NOMO-1 treated with DMSO at 0.1 percent for 48 hours (cell line): ENCODE results near the gene FBXO2.

Source experiments
- DNase-seq: peaks from one replicate; lab custom pipeline; 2025; ENCODE audit not compliant: unreplicated experiment; lab: John Stamatoyannopoulos, UW

The FBXO2 gene

DNA sequence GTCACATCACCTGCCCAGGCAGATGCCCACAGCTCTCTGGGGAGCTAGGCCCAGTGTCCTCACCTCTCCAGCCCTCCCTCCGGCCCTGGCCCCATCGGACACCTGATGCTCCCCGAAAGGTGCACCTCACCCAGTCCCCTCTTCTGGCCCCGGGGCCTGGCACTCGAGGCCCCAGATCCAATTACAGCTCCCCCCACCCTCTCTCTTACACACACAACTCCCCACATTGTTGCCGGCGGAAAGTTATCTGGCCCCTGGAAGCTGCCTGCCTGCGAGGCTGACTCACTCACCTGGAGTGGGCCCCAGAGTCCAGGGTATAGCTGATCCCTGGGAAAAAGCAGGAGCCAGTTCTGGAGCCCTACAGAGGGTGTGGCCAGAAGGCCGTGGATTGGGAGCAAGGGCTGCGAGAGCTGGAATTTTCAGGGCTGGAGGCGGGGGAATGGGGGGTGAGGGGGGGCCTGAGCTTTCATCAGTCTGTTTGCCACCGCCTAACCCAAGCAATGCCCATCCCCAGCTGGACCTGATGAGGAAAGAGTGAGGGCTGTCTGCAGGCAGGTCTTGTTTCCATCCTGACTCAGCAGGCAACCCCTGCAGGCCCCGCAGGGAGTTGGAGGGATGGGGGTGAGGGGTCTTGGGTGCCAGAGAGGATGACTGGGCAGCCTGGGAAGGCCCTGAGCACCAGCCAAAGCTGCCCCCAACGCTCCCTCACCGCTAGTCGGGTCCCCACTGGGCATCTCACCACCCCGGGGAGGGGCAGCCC is 948 bp downstream of the FBXO2 start:
- no peak for DNase-seq

DNA sequence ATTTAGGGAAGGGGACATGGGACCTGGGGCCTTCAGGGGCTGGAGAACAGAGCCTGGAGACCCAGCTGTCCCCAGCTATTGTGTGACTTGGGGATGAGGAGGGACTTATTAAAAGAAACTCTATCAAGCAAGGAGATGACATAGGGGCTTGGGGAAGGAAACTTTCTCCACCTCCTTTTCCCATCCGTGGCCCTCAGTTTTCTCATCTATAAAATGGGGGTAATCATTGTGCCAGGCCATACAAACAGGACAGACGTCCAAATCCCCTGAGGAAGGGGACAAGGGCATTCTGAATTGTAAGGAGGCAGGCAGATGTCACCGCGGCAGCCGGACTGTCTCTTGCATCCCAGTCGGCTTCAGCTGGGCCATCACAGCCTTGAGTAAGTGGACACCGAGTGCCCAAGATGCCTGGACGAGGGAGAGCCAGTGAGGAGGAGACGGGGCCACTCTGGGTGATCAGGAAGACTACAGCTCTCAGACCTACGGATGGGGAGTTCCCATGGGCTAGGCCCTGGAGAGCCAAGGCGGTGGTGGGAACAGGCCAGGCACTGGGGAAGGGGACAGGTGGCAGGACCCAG is 1.9 kb downstream of the FBXO2 start:
- no peak for DNase-seq

DNA sequence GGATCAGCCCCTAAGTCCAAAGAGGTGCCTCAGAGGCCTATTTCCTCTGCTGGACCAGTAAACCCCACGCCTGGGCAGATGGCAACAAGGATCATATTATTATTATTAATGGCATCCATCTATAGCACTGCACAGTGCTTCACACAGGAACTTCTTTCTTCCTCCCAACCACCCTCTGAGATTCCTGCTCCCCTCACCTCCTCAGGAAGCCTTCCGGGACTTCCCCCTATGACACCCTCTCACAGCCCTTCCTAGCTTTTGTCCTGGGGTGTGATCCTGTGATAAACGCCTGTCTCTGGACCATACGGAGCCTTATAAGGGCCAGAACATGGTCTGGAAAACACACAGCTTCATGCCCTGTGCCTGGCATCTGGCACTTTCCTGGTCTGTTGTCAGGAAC is 3.2 kb downstream of the FBXO2 start:
- DNase-seq, result no peak

DNA sequence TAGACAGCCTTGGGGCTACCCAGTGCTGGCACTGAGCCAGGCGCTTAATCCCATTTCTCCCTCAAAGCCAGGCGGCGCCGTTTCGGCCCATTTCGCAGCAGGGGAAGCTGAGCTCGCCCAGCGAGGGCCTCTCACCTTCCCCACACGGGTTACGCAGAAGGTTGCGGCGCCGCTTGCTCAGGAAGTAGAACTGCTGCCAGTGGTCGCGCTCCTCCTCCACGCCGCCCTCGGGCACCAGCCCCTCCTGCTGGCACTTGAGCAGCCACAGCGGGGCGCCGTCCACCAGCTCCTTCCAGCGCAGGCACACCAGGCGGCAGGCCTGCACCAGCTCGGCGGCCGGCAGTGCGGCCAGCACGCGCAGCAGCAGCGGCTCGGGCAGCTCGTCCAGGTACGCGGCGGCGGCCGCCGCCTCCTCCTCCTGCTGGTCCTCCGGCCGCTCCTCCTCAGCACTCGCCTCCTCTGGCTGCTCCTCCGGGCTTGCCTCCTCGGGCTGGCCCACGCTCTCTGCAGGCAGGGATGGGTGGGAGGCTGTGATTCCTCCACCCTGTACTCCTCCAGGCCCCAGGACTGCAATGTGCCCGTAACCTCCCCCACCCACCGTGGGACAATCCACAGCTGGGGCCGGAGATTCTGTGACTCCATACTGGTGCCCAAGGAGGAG is 3.8 kb downstream of the FBXO2 start:
- DNase-seq, result peak; percentile 89

DNA sequence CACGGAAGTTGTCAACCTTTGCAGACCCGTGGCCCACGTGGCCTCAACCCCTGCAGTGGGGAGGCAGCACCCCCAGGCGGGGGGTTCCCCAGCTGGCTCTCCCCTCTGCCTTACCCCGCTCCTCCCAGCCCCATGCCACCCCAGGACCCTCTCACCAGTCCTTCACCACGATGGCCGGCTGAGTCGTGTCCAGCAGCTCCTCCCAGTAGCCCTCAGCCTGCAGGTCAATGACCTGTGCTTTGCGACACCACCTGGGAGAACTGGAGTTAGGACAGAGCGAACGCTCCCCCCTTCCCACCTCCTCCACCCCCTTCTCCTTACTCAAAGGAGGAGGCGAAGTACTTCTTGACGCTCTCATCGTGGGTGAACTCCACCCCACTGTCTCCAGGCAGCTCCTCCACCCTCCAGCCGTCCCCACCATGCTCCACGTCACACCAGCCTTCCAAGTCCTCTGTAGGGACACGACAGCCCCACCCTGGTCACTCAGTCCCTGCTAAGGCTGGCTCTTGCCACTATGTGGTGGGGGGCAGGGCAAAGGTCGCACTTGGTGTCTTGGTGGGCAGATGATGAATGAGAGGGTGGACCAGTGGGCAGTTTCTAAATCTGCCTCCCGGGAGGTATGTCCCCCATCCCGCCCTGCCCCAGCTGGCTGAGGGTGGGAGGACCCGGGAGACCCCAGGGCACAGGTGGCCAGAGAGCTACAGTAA is 4.5 kb downstream of the FBXO2 start:
- no peak for DNase-seq

DNA sequence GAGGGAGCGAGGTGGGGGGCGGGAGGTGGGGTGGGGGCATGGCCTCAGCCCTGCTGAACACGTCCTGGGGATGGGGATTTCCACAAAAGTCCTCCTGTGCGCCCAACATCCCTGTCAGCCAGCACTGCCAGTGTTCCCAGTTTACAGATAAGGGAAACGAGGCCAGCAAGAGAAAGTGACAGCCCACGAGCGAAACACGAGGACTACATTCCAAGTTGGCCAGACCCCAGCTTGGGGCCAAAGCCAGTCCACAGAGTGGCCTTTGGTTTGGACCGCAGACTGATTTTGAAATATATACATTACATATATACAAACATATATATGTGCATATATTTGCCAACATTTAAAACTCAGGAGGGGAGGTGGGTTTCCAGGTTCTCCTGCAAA is 5.0 kb downstream of the FBXO2 start:
- no peak for DNase-seq

DNA sequence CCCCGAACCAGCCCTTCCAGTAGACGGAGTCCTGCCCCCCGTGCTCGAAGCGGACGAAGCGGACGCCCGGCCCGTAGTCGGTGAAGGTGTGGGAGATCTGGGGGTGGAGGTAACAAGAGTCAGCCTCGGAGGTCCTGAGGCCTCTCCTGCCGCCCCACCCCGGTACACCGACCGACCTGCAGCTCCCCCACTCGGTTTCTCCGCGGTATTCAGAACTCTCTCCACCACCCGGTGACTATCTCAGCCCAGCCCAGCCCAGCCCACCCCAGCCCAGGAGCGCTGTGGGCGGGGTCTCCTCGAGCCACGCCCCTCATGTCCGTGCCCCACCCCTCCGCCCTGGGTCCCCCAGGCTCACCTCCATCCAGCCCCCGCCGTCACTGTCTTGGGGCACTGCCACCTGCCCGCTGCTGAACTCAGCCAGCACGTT is 5.5 kb downstream of the FBXO2 start:
- DNase-seq, result no peak

DNA sequence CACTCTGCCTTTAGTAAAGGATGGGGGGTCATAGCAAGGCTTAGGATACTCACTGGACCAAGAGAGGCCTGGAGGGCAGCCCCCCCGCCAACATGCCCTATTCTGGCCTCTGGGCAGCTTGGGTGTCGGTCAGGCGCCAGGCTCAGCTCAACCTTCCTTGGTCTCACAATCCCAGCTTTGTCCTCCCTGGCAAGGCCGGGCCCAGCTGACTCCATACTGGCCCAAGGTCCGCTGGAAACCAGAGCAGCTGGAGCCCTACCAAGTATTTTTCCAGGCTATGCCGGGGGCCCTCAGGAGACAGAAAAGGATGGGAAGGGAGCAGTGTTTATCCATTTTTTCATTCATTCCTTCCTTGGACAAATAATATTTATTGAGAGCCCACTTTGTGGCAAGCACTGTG is 6.2 kb downstream of the FBXO2 start:
- no peak for DNase-seq

DNA sequence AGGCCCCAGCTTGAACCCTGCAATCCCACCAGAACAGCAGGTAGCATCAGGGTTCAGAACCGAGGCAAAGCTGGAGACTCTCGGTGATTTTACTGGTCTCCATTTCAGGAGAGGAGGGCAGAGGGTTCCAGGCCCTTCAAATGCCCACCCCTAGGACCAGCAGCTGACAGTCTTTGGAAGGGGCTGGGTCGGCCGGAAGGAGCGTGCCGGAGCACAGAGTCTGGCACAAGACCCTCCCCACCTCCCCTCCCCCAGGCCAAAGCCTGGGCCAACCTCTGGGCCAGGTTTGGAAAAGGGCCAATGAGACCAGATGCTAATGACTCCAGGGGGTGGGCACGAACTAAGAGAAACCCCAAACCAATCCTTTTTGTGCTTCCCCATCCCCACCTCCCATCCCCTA is 6.9 kb downstream of the FBXO2 start:
- no peak for DNase-seq

DNA sequence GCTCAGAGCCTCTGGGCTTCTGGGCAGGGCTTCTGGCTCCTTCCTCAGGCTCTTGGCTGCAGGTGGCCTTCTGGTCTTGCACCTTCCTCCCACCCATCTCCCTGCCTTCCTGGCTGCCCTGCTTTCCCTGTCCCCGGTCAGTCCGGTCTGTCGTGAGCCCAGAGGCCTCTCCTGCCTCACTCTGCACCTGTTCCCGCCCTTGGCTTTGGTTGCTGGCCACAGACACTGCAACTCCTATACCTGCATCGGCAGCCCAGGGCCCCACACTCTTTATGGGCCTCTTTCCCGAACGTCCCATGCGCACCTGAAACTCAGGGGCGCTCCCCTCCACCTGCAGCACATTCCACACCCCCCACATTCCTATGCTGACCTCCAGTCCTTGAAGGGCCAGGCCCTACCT is 7.9 kb downstream of the FBXO2 start:
- DNase-seq, result no peak

DNA sequence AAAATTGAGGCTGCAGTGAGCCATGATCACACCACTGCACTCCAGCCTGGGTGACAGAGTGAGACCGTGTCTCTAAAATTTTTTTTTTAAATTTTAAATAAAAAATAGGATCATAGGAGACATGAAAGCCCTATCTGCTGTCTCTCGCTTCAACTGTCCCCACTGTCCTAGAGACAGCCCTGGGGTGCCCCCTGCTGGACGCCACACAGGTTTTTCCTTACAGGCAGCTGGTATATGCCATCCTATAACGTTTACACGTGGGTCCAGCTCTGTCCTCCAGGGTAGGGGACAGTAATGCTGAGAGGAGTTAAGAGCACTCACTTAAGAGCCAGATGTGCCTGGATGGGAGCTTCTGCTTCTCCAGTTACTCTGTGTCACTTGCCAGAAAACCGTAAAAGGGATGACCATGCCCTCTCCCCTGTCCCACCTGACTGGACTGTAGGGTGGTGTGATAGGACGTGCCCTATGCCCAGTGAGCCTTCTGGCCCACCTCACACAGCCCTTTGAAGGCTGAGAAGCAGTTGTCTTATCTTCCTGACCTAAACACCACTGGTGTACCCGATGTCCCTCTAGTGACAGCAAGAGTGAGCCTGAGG is 8.5 kb downstream of the FBXO2 start:
- peak; percentile 61 for DNase-seq

DNA sequence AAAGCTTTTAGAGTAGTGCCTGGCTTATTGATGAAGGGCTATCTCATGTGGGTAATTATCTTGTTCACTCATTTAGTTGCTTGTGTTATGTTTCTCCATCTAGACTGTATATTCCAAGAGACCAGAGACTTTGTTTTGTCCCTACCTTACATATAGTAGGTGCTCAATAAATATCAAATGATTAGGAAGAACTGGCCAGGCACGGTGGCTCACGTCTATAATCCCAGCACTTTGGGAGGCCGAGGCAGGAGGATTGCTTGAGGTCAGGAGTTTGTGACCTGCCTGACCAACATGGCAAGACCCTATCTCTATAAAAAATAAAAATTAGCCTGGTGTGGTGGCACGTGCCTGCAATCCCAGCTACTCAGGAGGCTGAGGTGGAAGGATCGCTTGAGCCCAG is 9.0 kb downstream of the FBXO2 start:
- DNase-seq, result no peak

DNA sequence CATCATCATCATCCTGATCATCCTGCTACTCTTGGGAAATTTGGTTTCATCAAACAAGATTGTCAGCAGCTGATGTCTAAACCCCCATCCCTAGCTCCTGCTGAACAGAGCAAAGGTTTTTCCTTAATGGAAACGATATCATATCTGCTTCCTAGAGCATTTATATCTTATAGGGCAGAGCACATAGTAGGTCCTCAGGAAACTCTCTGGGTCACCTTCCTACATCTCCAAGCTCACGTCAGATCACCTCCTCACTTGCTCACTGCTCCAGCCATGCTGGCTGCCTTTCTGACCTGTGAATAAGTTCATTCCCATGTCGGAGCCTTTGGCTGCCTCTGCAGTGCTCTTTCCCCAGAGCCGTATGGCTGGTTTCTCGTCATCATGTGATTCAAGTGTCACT is 10.4 kb downstream of the FBXO2 start:
- DNase-seq, result no peak

DNA sequence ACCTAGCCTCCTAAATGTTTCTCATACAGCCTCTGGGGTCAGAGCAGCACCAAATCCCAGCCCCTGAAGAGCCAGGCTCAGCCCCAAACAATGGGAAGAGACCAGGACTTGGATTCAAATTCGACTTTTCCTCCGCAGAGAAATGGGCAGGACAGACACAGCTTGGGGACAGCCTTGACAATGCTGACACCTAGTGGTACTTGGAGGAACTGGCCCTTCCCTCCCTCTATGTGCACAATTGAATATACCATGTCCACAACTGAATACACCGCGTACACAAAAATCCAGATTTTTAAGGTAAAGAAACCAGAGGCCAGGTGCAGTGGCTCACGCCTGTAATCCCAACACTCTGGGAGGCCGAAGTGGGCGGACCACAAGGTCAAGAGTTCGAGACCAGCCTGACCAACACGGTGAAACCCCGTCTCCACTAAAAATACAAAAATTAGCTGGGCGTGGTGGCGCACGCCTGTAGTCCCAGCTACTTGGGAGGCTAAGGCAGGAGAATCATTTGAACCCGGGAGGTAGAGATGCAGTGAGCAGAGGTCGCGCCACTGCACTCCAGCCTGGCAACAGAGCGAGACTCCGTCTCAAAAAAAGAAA is 11.7 kb downstream of the FBXO2 start:
- DNase-seq, result peak; percentile 15

DNA sequence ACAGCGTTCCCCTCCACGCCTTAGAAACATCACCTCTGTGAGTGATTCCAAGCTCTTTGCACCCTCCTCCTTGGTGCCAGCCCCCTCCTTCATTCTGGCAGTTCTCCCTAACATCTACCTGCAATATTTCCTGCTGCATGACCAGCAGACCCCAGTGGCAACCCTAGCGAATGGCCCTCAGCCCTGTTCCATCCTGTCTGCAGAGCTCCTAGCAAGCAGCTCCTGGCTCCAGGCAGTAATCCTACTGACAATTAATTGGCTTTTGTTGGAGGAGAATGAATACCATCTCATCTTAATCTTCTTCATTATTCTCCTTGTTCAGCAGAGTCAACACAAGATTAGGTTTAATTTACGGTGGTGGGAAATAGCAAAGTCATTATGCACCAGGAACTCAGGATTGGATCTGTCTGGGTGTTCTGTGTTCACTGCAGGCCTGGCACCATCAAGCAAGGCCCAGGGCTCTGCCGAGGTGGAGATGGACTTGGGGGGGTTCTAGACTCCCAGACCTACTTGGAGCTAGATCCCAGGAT is 12.4 kb downstream of the FBXO2 start:
- no peak for DNase-seq

DNA sequence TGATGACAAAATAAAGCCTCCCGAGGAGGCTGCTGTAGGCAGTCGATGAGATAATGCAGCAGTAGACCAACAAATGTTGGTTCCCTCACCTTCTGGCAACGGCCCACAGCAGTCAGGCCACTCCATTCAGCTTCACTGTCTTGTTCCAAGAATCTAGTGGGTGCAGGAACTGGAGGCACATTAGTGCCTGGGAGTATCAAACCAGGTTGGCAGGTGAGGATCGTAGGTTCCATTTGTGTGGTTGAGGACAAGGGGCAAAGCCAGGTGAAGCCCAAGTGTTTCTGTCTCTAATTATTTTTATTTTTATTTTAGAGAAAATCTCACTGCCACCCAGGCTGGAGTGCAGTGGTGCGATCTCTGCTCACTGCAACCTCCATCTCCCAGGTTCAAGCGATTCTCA is 13.3 kb downstream of the FBXO2 start:
- DNase-seq, result no peak

DNA sequence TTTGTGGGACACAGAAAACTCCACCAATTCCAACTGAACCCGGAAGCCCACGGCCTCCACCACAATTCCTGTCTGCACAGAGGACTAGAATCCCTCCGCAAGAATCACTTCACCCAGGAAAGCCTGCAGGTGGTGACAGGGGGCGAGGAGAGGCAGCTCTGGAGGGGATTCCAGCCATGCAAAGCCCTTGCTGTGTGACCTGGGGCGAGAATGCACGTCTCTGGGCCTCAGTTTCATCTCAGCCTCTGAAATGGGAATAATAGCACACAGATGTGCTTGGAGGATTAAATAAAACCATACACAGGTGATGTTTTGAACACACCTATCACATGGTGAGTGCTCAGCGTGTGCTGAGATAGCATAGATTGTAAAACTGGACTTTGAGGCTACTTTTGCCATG is 14.1 kb downstream of the FBXO2 start:
- DNase-seq, result no peak

DNA sequence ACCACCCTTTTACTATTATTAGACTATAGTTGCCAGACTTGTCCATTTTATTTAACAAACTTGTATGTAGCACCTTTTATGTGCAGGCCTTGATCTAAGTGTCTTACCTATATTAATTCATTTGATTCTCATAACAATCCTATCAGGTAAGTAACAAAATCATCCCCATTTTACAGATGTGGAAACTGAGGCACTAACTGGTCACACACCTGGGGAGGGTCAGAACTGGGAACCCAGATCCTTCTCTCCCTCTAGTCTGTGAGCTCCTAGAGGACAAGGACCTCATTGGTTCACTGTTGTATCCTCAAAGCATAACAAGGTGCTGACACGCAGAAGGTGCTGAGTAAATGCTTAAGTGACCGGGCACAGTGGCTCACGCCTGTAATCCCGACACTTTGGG is 14.9 kb downstream of the FBXO2 start:
- DNase-seq, result no peak

DNA sequence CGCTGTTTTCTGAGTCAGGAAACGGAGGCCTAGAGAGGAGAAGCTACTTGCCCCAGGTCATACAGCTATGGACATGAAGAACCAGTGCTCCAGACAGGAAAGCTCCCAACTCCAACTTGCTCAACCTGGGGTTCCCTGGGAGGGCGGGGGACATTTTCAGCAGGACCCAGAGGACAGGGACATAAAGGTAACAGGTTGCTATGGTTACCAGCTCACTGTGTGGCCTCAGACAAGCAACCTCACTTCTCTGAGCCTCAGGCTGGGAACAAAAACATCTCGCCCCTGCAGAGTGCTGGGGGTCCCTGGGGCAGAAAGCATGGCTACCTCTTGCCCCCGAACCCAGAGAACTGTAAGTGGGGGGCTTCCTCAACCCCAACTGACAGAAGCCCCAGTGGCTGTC is 16.1 kb downstream of the FBXO2 start:
- DNase-seq, result no peak

DNA sequence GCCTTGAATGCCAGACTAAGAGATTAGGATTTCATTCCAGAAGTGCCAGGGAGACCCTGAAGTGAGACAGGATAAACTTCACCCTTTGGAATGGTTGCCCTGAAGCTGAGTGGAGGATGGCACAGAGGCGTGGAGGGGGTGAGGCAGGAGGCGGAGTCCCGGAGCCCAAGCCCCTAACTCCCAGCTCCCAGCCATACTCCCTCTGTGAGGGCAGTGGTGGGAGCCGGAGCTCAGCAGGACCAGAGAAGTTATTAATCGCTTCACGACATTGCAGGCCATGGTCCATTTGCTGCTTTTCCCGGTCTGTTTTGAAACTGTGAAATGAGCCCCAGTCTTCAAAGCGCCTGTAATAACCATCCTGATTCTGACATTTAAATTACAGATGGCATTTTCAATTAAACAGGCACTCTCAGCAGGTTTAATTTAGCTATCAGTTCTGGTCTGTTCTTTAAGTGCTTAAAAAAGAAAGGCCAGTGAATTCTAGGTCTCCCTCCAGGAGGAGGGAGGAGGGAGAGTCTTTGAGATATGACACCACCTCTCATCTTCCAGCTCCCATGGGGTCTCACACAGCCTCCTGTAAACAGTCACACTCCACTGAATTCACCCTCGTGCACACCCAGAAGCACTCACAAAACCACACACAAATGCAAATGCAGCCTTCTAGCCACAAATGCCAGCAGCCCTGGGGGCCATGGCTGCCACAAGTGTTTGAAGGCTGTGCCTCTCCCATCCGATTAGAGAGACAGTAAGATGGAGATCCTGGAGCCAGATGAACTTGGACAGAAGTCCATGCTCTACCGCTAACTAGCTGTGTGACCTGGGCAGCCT is 19.6 kb downstream of the FBXO2 start:
- DNase-seq, result no peak
